ENCODE results near the gene ZNF354C.
"Not testable (repeated sequence)": the region's sequence is repeated elsewhere in the genome, so short reads cannot be mapped to it uniquely, and the experiment has no call there.

- TF ChIP-seq, protein P1, sequence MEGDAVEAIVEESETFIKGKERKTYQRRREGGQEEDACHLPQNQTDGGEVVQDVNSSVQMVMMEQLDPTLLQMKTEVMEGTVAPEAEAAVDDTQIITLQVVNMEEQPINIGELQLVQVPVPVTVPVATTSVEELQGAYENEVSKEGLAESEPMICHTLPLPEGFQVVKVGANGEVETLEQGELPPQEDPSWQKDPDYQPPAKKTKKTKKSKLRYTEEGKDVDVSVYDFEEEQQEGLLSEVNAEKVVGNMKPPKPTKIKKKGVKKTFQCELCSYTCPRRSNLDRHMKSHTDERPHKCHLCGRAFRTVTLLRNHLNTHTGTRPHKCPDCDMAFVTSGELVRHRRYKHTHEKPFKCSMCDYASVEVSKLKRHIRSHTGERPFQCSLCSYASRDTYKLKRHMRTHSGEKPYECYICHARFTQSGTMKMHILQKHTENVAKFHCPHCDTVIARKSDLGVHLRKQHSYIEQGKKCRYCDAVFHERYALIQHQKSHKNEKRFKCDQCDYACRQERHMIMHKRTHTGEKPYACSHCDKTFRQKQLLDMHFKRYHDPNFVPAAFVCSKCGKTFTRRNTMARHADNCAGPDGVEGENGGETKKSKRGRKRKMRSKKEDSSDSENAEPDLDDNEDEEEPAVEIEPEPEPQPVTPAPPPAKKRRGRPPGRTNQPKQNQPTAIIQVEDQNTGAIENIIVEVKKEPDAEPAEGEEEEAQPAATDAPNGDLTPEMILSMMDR (conservative IDR thresholded peaks at IDR 0.05; ENCODE audit: low read length): not testable (repeated sequence)
- TF ChIP-seq EZH2phosphoT487 (IDR thresholded peaks at IDR 0.05; ENCODE audit: borderline replicate concordance, low read depth, low read length): not testable (repeated sequence)
Measured at GRCh38 chr5:179101282-179101681, 41.1 kb downstream of the ZNF354C start.
